ENCODE data around the gene SPSB1.

- TF ChIP-seq, protein P1, sequence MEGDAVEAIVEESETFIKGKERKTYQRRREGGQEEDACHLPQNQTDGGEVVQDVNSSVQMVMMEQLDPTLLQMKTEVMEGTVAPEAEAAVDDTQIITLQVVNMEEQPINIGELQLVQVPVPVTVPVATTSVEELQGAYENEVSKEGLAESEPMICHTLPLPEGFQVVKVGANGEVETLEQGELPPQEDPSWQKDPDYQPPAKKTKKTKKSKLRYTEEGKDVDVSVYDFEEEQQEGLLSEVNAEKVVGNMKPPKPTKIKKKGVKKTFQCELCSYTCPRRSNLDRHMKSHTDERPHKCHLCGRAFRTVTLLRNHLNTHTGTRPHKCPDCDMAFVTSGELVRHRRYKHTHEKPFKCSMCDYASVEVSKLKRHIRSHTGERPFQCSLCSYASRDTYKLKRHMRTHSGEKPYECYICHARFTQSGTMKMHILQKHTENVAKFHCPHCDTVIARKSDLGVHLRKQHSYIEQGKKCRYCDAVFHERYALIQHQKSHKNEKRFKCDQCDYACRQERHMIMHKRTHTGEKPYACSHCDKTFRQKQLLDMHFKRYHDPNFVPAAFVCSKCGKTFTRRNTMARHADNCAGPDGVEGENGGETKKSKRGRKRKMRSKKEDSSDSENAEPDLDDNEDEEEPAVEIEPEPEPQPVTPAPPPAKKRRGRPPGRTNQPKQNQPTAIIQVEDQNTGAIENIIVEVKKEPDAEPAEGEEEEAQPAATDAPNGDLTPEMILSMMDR (IDR thresholded peaks at IDR 0.05): no peak
- TF ChIP-seq POLR2A (IDR thresholded peaks at IDR 0.05): no peak
These were observed 30.1 kb downstream of the SPSB1 start for GRCh38 chr1:9322661-9323244.

Measured in prostate gland (tissue), 2 donors.